Brain microvascular endothelial cell (primary cell): ENCODE measurements around the gene CYP1A2.

Source experiments
- DNase-seq: peaks from one replicate; pipeline ENCODE4 v3.0.0-alpha.2; 2020
- H3K27ac ChIP-seq: fragments of 250-450 bp; sonication (Bioruptor Pico); 2 replicates; pipeline ENCODE4 v1.5.1; 2020; ENCODE audit warnings: mild to moderate bottlenecking, moderate library complexity
- H3K27me3 ChIP-seq: fragments of 250-450 bp; sonication (Bioruptor Pico); replicated peaks from 2 replicates; pipeline ENCODE4 v1.5.1; 2020; ENCODE audit warnings: mild to moderate bottlenecking
- H3K36me3 ChIP-seq: fragments of 250-450 bp; sonication (Bioruptor Pico); replicated peaks from 2 replicates; pipeline ENCODE4 v1.5.1; 2020; ENCODE audit warnings: mild to moderate bottlenecking
- H3K4me3 ChIP-seq: 2 replicates; pipeline ENCODE4 v1.5.1; 2011; ENCODE audit warnings: low read depth, mild to moderate bottlenecking, control low read depth, low read length, moderate library complexity
- CTCF ChIP-seq: IDR thresholded peaks from 2 replicates; pipeline ENCODE4 v1.5.1; 2011; ENCODE audit warnings: low read depth, mild to moderate bottlenecking, moderate library complexity, low read length, control low read depth, inconsistent platforms; ENCODE audit errors: missing control alignments
- in situ Hi-C: cut with HindIII; loops from 2 replicates; pipeline ENCODE4 v1.10.0; 2017; ENCODE audit warnings: low sequenced_read_pairs, low pct_ligation_motif_present

Gene CYP1A2

DNA sequence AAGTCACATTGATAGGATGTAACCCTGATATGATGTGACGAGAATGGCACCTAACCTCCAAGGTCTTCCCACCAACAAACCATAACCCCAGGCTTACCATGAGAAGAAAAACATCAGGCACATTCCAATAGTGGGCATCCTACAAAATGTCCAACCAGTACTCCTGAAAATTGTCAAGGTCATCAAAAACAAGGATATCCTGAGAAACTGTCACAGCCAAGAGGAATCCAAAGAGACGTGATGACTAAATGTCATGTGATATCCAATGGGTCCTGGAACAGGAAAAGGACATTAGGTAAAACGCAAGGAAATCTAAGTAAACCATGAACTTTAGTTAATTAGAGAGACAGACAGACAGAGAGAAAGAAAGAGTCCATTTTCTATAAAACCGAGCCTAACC lies 2.3 kb upstream of the CYP1A2 start:
- H3K27me3 ChIP-seq, result no peaks in the 10 kb centered on the region
- H3K27ac ChIP-seq, result no peak overlapping the region
- TF ChIP-seq CTCF, result no peak
- H3K4me3 ChIP-seq, result no peak overlapping the region
- in situ Hi-C loops, result no loop called here
- DNase-seq, result no peak
- no peaks in the 10 kb centered on the region for H3K36me3 ChIP-seq

DNA sequence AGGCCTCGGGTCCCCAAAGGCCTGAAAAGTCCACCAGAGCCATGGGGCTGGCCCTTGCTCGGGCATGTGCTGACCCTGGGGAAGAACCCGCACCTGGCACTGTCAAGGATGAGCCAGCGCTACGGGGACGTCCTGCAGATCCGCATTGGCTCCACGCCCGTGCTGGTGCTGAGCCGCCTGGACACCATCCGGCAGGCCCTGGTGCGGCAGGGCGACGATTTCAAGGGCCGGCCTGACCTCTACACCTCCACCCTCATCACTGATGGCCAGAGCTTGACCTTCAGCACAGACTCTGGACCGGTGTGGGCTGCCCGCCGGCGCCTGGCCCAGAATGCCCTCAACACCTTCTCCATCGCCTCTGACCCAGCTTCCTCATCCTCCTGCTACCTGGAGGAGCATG lies 1.2 kb downstream of the CYP1A2 start:
- no peak overlapping the region for H3K27ac ChIP-seq
- H3K36me3 ChIP-seq, result no peaks in the 10 kb centered on the region
- no peak for TF ChIP-seq CTCF
- no peak for DNase-seq
- no peaks in the 10 kb centered on the region for H3K27me3 ChIP-seq
- in situ Hi-C loops, result loop anchor here (25.0 kb wide), 1 partner anchor 388 kb away; the partner anchor contains the start of gene CYP11A1
- H3K4me3 ChIP-seq, result no peak overlapping the region

DNA sequence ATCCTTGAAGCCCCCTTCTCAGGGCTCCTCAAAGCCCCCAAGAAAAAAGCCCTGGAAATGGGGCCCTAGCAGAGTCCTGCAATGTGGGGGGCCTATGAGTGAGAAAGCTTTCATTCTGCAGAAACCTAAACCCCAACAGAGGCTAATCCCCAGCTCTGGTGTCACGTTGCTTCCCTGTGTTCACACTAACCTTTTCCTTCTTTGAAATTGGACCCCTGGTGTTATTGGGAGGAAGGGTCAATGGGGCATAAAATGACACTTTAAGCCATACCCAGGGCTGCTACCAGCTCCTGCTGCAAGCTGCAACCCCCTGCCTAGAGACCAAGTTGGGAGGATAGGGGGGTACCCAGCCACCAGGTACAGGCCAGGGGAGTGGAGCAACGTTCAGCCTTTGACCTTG lies 2.1 kb downstream of the CYP1A2 start:
- no peak for TF ChIP-seq CTCF
- no peak overlapping the region for H3K4me3 ChIP-seq
- no peak for DNase-seq

GRCh38 chr15:74752011-74752410 lies 3.4 kb downstream of the CYP1A2 start:
- no peak overlapping the region for H3K4me3 ChIP-seq
- no peak for DNase-seq
- H3K27me3 ChIP-seq, result no peaks in the 10 kb centered on the region
- in situ Hi-C loops, result loop anchor here (25.0 kb wide), 1 partner anchor 390 kb away; the partner anchor contains the start of gene CYP11A1
- TF ChIP-seq CTCF, result no peak
- no peaks in the 10 kb centered on the region for H3K36me3 ChIP-seq
- H3K27ac ChIP-seq, result no peak overlapping the region

More for the DNA sequence above, 2.1 kb downstream of the CYP1A2 start:
- Histone ChIP-seq H3K27me3 (no peaks in the 10 kb centered on the region), H3K27ac (no peak overlapping the region), H3K36me3 (no peaks in the 10 kb centered on the region)
- in situ Hi-C loops, result loop anchor here (25.0 kb wide), 1 partner anchor 388 kb away; the partner anchor contains the start of gene CYP11A1

DNA sequence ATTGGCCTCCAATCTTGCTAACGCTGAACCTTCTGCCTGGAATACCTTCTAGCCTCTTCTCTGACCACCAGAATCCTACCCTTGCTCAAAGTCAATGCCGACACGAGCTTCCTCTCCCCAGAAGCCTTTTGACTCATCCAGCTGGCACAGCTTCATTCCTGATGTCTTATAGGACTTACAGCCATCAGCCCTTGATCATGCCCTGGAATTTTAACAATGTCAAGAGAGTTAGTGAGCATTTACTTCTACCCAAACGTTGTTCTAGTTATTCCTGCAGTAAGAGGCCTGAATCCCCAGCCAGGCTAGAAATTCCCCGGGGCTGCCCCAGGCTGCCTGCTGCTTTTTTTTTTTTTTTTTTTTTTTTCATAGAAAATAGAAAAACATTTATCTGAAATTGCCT lies 3.9 kb downstream of the CYP1A2 start:
- no peaks in the 10 kb centered on the region for H3K27me3 ChIP-seq
- DNase-seq, result peak; percentile 18
- in situ Hi-C loops, result loop anchor here (25.0 kb wide), 1 partner anchor 390 kb away; the partner anchor contains the start of gene CYP11A1

More for the DNA sequence above, 3.9 kb downstream of the CYP1A2 start:
- Histone ChIP-seq H3K27ac (no peak overlapping the region), H3K4me3 (no peak overlapping the region), H3K36me3 (no peaks in the 10 kb centered on the region)
- no peak for TF ChIP-seq CTCF
